Measurements from ENCODE around the gene PREPL. TPM values are rescaled to one million over a fixed set of nuclear protein-coding genes. Genes with fewer than 3 reads are reported as not detected.
A peak's percentile ranks its signal among the peaks of the same experiment; 100 is the strongest.

The PREPL gene
- total and polyA plus RNA-seq, 7 donors, result 6.6 to 52.6 (median 41.5) TPM

GRCh38 chr2:44269831-44270230 is 91.5 kb downstream of the PREPL start:
- Histone ChIP-seq H3K4me3 (no peak overlapping the region), H3K9me3 (no peaks in the 10 kb centered on the region), H3K36me3 (no peaks in the 10 kb centered on the region), H3K4me1 (peaks cover 0 to 5% (median 0%) of the 10 kb centered on the region in 4 donors), H3K27ac (no peak overlapping the region), H3K27me3 (no peaks in the 10 kb centered on the region)
- intact Hi-C loops (cut with DNase I), result no loop called here
- no peak for DNase-seq
- 23 to 67% methylated on average over 1 of the region's 1 CpG for WGBS, 2 donors
- TF ChIP-seq EP300 (IDR thresholded peaks at IDR 0.05), result no peak

- no peaks in the 10 kb centered on the region for H3K9me3 ChIP-seq
- 82 to 83% methylated on average over 7 of the region's 7 CpGs for WGBS, 2 donors
- peaks cover 0 to 5% (median 0%) of the 10 kb centered on the region in 4 donors for H3K4me1 ChIP-seq
- H3K27ac ChIP-seq, result peak overlapping the region in 2 of 4 donors; percentile 17 to 59
- H3K27me3 ChIP-seq, result no peaks in the 10 kb centered on the region
- no peak for DNase-seq
- H3K4me3 ChIP-seq, result no peak overlapping the region
- intact Hi-C loops (cut with DNase I), result no loop called here
- TF ChIP-seq EP300 (IDR thresholded peaks at IDR 0.05), result no peak
- no peak for TF ChIP-seq POLR2A (IDR thresholded peaks at IDR 0.05)
- no peak for TF ChIP-seq CTCF (IDR thresholded peaks at IDR 0.05)
- TF ChIP-seq POLR2AphosphoS5 (IDR thresholded peaks at IDR 0.05), result peak in 3 of 4 donors; percentile 23 to 39 (median 34)
- no peaks in the 10 kb centered on the region for H3K36me3 ChIP-seq
Measured at GRCh38 chr2:44267796-44268648, 93.3 kb downstream of the PREPL start.

Other genes starting within 250 kb of the PREPL start
- 10 to 100 TPM; 41.3 to 47.8 (median 46.0) TPM for gene PPM1B, start 192.6 kb downstream of the PREPL start, total RNA-seq
- gene PPM1B, start 192.6 kb downstream of the PREPL start, polyA plus RNA-seq, result 10 to 100 TPM; 29.4 to 40.8 (median 40.2) TPM
- gene SLC3A1, start 86.0 kb downstream of the PREPL start, total RNA-seq, result under 1 TPM in 3 of 4 donors, not detected in 1; 0.36 to 0.54 (median 0.49) TPM
- gene SLC3A1, start 86.0 kb downstream of the PREPL start, polyA plus RNA-seq, result 10 to 100 TPM in 1 of 3 donors, 1 to 10 TPM in 2; 6.6 to 12.0 (median 7.9) TPM
- gene CAMKMT, start 453 bp upstream of the PREPL start, total RNA-seq, result 10 to 100 TPM; 11.6 to 15.6 (median 13.5) TPM
- gene CAMKMT, start 453 bp upstream of the PREPL start, polyA plus RNA-seq, result 10 to 100 TPM in 1 of 3 donors, 1 to 10 TPM in 2; 6.1 to 10.2 (median 6.2) TPM